DMS153 treated with DMSO at 0.1 percent for 48 hours (cell line): Measurements from ENCODE around the gene BRIP1.
A peak's percentile ranks its signal among the peaks of the same experiment; 100 is the strongest.
"Not testable (repeated sequence)": the region's sequence is repeated elsewhere in the genome, so short reads cannot be mapped to it uniquely, and the experiment has no call there.

Experiments
- DNase-seq: peaks from one replicate; lab custom pipeline; 2025; ENCODE audit not compliant: unreplicated experiment; lab: John Stamatoyannopoulos, UW

Gene BRIP1

GRCh38 chr17:61862975-61863800, at the start of gene BRIP1:
BRIP1 (minus strand) TSS chr17:61863528; CDS start chr17:61861539, 1,989 bp downstream.
- peak; percentile 76 for DNase-seq

- DNase-seq, result no peak
These were observed 45.1 kb upstream of the BRIP1 start for GRCh38 chr17:61908292-61909037.

- DNase-seq, result no peak
These were observed 44.0 kb upstream of the BRIP1 start for GRCh38 chr17:61907361-61907760.

GRCh38 chr17:61904094-61904710, 40.9 kb upstream of the BRIP1 start:
- no peak for DNase-seq

- DNase-seq, result no peak
These were observed 39.9 kb upstream of the BRIP1 start for GRCh38 chr17:61903251-61903650.

GRCh38 chr17:61897548-61898180, 34.3 kb upstream of the BRIP1 start:
- DNase-seq, result no peak

- no peak for DNase-seq
These were observed 32.1 kb upstream of the BRIP1 start for GRCh38 chr17:61895391-61895790.

GRCh38 chr17:61894310-61894709, 31.0 kb upstream of the BRIP1 start:
- DNase-seq, result not testable (repeated sequence)

GRCh38 chr17:61887733-61888132, 24.4 kb upstream of the BRIP1 start:
- not testable (repeated sequence) for DNase-seq

- not testable (repeated sequence) for DNase-seq
These were observed 22.5 kb upstream of the BRIP1 start for GRCh38 chr17:61885865-61886264.

- no peak for DNase-seq
These were observed 21.5 kb upstream of the BRIP1 start for GRCh38 chr17:61884864-61885263.

GRCh38 chr17:61880589-61881102, 17.3 kb upstream of the BRIP1 start:
- no peak for DNase-seq

- no peak for DNase-seq
These were observed 15.8 kb upstream of the BRIP1 start for GRCh38 chr17:61878984-61879612.

GRCh38 chr17:61878520-61878919, 15.2 kb upstream of the BRIP1 start:
- DNase-seq, result no peak

- DNase-seq, result no peak
These were observed 14.5 kb upstream of the BRIP1 start for GRCh38 chr17:61877837-61878236.

GRCh38 chr17:61875804-61876203, 12.5 kb upstream of the BRIP1 start:
- DNase-seq, result no peak

GRCh38 chr17:61875285-61875684, 12.0 kb upstream of the BRIP1 start:
- no peak for DNase-seq

- DNase-seq, result no peak
These were observed 10.7 kb upstream of the BRIP1 start for GRCh38 chr17:61874075-61874474.

GRCh38 chr17:61872099-61872498, 8.8 kb upstream of the BRIP1 start:
- DNase-seq, result no peak

- no peak for DNase-seq
These were observed 5.8 kb upstream of the BRIP1 start for GRCh38 chr17:61869138-61869537.

- no peak for DNase-seq
These were observed 4.7 kb upstream of the BRIP1 start for GRCh38 chr17:61868074-61868473.
